Fibroblast of the aortic adventitia (primary cell): ENCODE data around the gene MUC2. TPM values are rescaled to one million over a fixed set of nuclear protein-coding genes. Genes with fewer than 3 reads are reported as not detected.

Source experiments
- DNase-seq: peaks from one replicate; pipeline ENCODE4 v3.0.0-alpha.2; 2010; ENCODE audit warnings: low read depth
- H3K4me3 ChIP-seq: 2 replicates; pipeline ENCODE4 v1.5.1; 2011; ENCODE audit warnings: low read depth, mild to moderate bottlenecking, control low read depth, low read length, moderate library complexity
- CTCF ChIP-seq: IDR thresholded peaks from 2 replicates; pipeline ENCODE4 v1.5.1; 2011; ENCODE audit warnings: mild to moderate bottlenecking, low read length, control low read depth, inconsistent platforms; ENCODE audit not compliant: insufficient read depth
- total RNA-seq: library from RNA; depleted of rRNA; stranded (reverse); fragments of >200 nt; gene quantifications from 2 replicates; pipeline ENCODE4 v1.2.3, GENCODE V29; 2012; ENCODE audit warnings: low replicate concordance

The MUC2 gene
- total RNA-seq, 1 donor: not detected

DNA sequence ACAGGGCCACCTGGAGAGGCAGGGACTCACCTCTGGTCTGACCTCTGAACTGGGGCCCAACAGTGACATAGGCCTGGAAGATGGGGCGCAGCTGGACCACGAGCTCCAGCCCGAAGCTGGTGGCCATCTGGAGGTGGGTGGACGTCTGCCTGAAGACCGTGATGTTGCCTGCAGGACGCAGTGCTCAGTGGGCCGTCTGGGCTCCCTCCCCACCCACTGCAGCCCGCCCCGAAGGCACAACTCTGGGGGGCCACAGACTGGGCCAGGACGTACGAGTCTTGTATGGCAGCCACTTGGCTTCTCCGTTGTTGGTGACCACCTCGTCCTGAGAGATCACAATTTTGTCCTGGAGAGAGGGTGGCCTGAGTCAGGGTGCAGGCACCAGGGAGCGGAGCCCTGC, 46.1 kb upstream of the MUC2 start:
- no peak for TF ChIP-seq CTCF
- DNase-seq: no peak
- no peak overlapping the region for H3K4me3 ChIP-seq

DNA sequence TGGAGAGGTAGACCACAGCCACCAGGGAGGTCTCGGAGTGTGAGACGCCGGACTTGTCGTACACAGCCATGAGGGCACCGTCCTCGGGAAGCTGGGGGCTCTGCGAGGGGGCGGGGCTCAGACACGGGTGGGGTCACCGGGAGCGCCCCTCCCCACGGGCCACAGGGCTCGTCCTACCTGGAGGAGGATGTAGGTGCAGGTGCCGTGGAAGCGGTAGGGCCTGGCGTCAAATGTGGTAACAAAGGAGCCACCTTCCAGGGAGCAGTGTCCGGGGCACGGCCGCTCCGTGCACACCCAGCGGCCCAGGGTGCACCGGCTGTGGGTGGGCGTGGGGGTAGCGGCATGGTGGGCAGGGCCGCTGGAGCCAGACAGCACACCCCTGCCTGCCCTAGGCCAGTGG, 45.6 kb upstream of the MUC2 start:
- no peak for DNase-seq
- TF ChIP-seq CTCF: no peak
- H3K4me3 ChIP-seq: no peak overlapping the region

DNA sequence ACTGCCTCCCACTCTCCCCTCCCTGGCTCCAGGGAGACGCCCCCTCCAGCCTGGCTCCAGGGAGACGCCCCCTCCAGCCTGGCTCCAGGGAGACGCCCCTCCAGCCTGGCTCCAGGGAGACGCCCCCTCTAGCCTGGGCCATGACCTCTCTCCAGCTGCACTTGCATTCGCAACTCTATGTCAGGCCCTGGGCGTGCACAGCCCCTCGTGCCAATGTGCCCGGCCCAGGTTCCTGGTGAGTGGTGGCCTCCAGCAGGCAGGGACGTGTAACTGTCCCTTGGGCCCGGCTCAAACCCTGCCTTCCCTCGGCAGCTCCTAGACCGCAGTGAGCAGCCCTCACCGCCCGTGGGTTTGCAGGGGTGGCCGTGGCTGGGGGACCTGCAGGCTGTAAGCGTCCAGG, 45.0 kb upstream of the MUC2 start:
- no peak for TF ChIP-seq CTCF
- DNase-seq: no peak
- no peak overlapping the region for H3K4me3 ChIP-seq

GRCh38 chr11:1030086-1030485, 44.6 kb upstream of the MUC2 start:
- TF ChIP-seq CTCF: no peak
- no peak overlapping the region for H3K4me3 ChIP-seq

GRCh38 chr11:1030556-1030955, 44.1 kb upstream of the MUC2 start:
- TF ChIP-seq CTCF: no peak
- no peak overlapping the region for H3K4me3 ChIP-seq
- no peak for DNase-seq

More at GRCh38 chr11:1030086-1030485, 44.6 kb upstream of the MUC2 start:
- no peak for DNase-seq

GRCh38 chr11:1031121-1031899, 43.4 kb upstream of the MUC2 start:
- no peak overlapping the region for H3K4me3 ChIP-seq
- DNase-seq: no peak
- TF ChIP-seq CTCF: no peak
